Measurements from ENCODE around the gene MTHFSD.

DNA sequence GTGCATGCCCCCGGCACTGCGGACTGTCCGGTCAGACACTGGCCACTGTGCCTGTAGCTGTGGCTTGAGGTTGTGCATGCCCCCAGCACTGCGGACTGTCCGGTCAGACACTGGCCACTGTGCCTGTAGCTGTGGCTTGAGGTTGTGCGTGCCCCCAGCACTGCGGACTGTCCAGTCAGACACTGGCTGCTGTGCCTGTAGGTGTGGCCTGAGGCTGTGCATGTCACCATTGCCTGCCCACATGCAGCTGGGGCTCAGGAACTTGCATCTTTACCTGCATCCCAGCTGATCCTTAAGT lies 5.2 kb downstream of the MTHFSD start:
- TF ChIP-seq, protein P1, sequence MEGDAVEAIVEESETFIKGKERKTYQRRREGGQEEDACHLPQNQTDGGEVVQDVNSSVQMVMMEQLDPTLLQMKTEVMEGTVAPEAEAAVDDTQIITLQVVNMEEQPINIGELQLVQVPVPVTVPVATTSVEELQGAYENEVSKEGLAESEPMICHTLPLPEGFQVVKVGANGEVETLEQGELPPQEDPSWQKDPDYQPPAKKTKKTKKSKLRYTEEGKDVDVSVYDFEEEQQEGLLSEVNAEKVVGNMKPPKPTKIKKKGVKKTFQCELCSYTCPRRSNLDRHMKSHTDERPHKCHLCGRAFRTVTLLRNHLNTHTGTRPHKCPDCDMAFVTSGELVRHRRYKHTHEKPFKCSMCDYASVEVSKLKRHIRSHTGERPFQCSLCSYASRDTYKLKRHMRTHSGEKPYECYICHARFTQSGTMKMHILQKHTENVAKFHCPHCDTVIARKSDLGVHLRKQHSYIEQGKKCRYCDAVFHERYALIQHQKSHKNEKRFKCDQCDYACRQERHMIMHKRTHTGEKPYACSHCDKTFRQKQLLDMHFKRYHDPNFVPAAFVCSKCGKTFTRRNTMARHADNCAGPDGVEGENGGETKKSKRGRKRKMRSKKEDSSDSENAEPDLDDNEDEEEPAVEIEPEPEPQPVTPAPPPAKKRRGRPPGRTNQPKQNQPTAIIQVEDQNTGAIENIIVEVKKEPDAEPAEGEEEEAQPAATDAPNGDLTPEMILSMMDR (IDR thresholded peaks at IDR 0.05; ENCODE audit: low read length) = no peak
- TF ChIP-seq EZH2 (optimal IDR thresholded peaks at IDR 0.05; ENCODE audit: low read depth, low read length) = no peak

Measured in MM.1S (cell line).